Esophagus (tissue), 2 donors: ENCODE results near the gene KRTAP12-4. TPM values are rescaled to one million over a fixed set of nuclear protein-coding genes. Genes with fewer than 3 reads are reported as not detected.
"Not testable (repeated sequence)": the region's sequence is repeated elsewhere in the genome, so short reads cannot be mapped to it uniquely, and the experiment has no call there.

Experiments used
- H3K27ac ChIP-seq, 2 donors: one replicate each; pipeline ENCODE4 v1.5.1; 2013; ENCODE audit warnings: low read depth in 2 of 2, mild to moderate bottlenecking in 2 of 2, inconsistent platforms in 1 of 2, low read length in 1 of 2, moderate library complexity in 1 of 2
- H3K27me3 ChIP-seq, 2 donors: one replicate each; pipeline ENCODE4 v1.6.1; 2013; ENCODE audit warnings: low read length in 2 of 2, control low read depth in 1 of 2, mild to moderate bottlenecking in 1 of 2; ENCODE audit not compliant: insufficient read depth in 2 of 2, control insufficient read depth in 1 of 2
- H3K36me3 ChIP-seq, 2 donors: one replicate each; pipeline ENCODE4 v1.6.1; 2013; ENCODE audit warnings: low read length in 1 of 2; ENCODE audit not compliant: control insufficient read depth in 2 of 2, insufficient read depth in 2 of 2
- H3K4me1 ChIP-seq, 2 donors: one replicate each; pipeline ENCODE4 v1.6.1; 2013; ENCODE audit warnings: low read length in 1 of 2; ENCODE audit not compliant: control insufficient read depth in 2 of 2, insufficient read depth in 2 of 2
- H3K4me3 ChIP-seq, 2 donors: one replicate each; pipeline ENCODE4 v1.5.1; 2013; ENCODE audit warnings: low read length in 2 of 2, mild to moderate bottlenecking in 2 of 2, low read depth in 1 of 2, moderate library complexity in 1 of 2
- H3K9me3 ChIP-seq, 2 donors: one replicate each; pipeline ENCODE4 v1.6.1; 2013; ENCODE audit warnings: mild to moderate bottlenecking in 2 of 2, low read depth in 1 of 2, low read length in 1 of 2, moderate library complexity in 1 of 2; ENCODE audit not compliant: control insufficient read depth in 2 of 2, insufficient read depth in 1 of 2
- WGBS, 2 donors: extraction: QIAGEN DNeasy Blood & Tissue Kit; methylation state at CpG; one replicate each; pipeline ENCODE4 v1.1.7; 2013; 5-methylcytosine and 5-hydroxymethylcytosine counted together
- polyA plus RNA-seq, 2 donors: library from polyadenylated mRNA; stranded (reverse); fragments of 200-250 nt; gene quantifications; one replicate each; pipeline ENCODE4 v1.2.3, GENCODE V29; 2013
- donor health status: healthy with polysubstance abuse.
- donor health status: Bipolar disorder and iron deficiency.

KRTAP12-4 gene
- polyA plus RNA-seq, 2 donors = not detected

DNA sequence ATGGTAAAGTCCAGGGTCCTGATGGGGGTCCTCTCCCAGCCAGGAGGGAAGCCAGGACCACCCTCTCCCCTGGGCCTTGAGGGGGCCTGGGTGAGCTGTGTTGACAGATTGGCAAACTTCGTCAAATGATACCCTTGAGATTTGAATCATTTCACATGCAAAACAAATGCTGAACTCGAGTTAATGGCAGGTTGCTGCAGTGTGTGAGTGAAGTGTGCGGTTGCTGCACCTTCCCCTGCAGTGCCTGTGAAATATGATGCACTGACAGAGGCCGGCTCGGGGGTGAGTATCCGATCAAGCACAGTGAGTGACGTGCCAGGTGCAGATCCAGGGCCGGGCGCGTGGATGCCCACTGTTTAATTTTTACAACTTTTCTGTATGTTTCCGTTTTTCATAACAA is 33.2 kb upstream of the KRTAP12-4 start:
- 41 to 56% methylated on average over 11 of the region's 11 CpGs for WGBS, 2 donors
- no peaks in the 10 kb centered on the region for H3K4me1 ChIP-seq
- no peaks in the 10 kb centered on the region for H3K9me3 ChIP-seq
- H3K4me3 ChIP-seq = no peak overlapping the region
- H3K27ac ChIP-seq = no peak overlapping the region
- H3K36me3 ChIP-seq = no peaks in the 10 kb centered on the region
- peaks cover 0 to 2% of the 10 kb centered on the region in 2 donors for H3K27me3 ChIP-seq

DNA sequence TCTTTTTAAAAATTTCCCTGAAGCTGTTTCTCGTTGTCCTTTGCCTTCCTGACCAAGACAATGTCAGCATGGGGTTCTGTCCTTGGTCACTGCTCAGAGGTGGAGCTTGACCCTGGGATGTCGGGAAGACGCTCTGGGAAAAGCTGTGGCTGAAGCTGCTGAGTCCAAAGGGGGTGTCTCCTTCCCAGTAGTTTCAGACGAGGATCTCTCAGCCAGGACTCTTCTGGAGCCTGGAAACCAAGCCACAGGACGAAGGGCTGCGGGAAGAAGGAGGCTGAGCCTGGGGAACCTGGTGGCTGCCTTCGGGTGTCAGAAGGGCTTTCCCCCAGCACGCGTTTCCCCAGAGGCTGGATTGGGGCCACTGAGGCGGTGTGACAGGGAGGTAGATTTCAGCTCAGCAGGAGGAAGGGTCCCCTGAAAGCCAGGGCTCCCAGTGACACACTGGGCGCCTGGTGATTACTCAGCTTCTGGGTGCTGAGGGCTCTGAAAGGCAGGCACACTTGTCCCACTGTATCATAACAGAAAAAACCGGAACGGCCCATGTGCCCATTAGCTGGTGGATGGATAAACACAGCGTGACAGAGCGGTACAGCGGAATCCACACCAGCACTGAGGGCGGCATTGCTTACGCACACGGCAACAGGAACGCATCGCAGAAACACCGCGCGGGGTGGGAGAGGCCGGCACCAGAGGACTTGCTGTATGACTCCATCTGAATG is 32.5 kb upstream of the KRTAP12-4 start:
- H3K36me3 ChIP-seq = no peaks in the 10 kb centered on the region
- H3K4me1 ChIP-seq = no peaks in the 10 kb centered on the region
- 60 to 62% methylated on average over 25 of the region's 25 CpGs for WGBS, 2 donors
- H3K9me3 ChIP-seq = no peaks in the 10 kb centered on the region
- peaks cover 0 to 2% of the 10 kb centered on the region in 2 donors for H3K27me3 ChIP-seq
- no peak overlapping the region for H3K27ac ChIP-seq
- no peak overlapping the region for H3K4me3 ChIP-seq

DNA sequence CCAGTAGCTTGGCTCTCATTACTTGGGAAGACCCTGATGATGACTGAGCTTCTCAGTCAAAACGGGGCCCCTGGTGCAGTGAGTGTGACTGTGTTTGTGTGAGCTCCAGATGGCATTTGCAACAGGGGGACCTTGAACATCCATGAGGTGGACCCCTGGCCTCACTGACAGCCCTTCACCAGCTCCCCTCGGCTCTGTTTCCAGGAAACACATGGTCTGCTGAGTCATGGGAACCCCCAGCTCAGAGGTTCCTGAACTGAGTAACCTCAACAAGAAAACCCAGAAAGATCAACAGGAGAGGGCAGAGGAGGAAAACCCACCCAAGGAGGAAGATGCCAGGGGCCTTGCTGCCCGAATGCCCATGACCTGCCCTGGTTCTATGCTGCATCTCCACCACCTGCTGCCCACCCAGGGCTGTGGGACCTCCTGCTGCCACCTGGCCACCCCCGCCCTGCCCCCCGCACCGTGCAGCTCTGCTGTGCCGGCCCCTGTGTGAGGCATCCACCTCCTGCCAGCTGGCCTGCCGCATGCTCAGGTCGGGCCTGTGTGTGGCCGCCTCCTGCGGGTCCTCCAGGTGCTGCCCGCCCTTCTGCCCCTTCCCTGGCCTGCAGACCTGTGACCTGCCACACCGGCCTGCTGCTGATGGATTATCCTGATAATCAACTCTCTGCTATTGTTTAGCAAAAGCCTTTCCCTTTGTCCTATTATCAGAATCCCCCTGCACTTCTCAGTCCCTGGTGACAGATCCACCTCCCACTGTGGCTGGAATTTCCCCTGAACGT is 31.7 kb upstream of the KRTAP12-4 start:
- Histone ChIP-seq H3K27ac (no peak overlapping the region), H3K4me1 (no peaks in the 10 kb centered on the region), H3K9me3 (no peaks in the 10 kb centered on the region), H3K27me3 (peaks cover 0 to 2% of the 10 kb centered on the region in 2 donors), H3K4me3 (no peak overlapping the region), H3K36me3 (no peaks in the 10 kb centered on the region)
- WGBS, 2 donors = 39 to 47% methylated on average over 13 to 14 of the region's 14 CpGs

DNA sequence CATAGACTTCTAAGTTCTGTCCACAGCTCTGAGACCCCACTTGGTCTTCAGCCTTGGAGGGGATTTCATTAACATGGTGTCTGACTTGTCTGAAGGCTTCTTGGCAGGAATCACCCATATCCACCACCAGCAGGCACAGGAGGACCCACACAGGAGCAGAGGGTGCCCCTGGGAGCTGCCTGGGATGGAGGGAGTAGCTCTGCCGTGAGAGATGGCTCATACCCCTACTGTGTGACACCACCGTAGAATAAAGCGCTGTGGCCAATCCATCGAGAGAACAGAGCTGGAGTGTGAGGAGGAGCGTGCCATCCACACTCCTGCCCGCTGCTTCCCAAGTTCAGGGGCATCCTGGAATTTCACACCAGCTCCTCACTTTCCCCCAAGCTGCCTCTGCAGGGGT is 30.6 kb upstream of the KRTAP12-4 start:
- H3K9me3 ChIP-seq, H3K27ac ChIP-seq, H3K4me1 ChIP-seq, H3K27me3 ChIP-seq, H3K4me3 ChIP-seq, H3K36me3 ChIP-seq: not testable (repeated sequence)
- 74 to 82% methylated on average over 6 of the region's 6 CpGs for WGBS, 2 donors

- no peak overlapping the region for H3K27ac ChIP-seq
- WGBS, 2 donors = 64 to 68% methylated on average over 6 of the region's 6 CpGs
- H3K4me3 ChIP-seq = no peak overlapping the region
- peaks cover 0 to 2% of the 10 kb centered on the region in 2 donors for H3K27me3 ChIP-seq
- H3K9me3 ChIP-seq = no peaks in the 10 kb centered on the region
- no peaks in the 10 kb centered on the region for H3K4me1 ChIP-seq
- H3K36me3 ChIP-seq = no peaks in the 10 kb centered on the region
Observed at GRCh38 chr21:44684483-44684882, 30.0 kb upstream of the KRTAP12-4 start.

GRCh38 chr21:44684077-44684476 is 29.6 kb upstream of the KRTAP12-4 start:
- Histone ChIP-seq H3K9me3 (no peaks in the 10 kb centered on the region), H3K27me3 (peaks cover 0 to 2% of the 10 kb centered on the region in 2 donors), H3K4me3 (no peak overlapping the region), H3K4me1 (no peaks in the 10 kb centered on the region), H3K27ac (no peak overlapping the region), H3K36me3 (no peaks in the 10 kb centered on the region)
- 74 to 84% methylated on average over 7 of the region's 7 CpGs for WGBS, 2 donors

- no peak overlapping the region for H3K4me3 ChIP-seq
- no peak overlapping the region for H3K27ac ChIP-seq
- H3K36me3 ChIP-seq = no peaks in the 10 kb centered on the region
- H3K9me3 ChIP-seq = no peaks in the 10 kb centered on the region
- no peaks in the 10 kb centered on the region for H3K4me1 ChIP-seq
- 82% methylated on average over 15 of the region's 15 CpGs for WGBS, 2 donors
- no peaks in the 10 kb centered on the region for H3K27me3 ChIP-seq
Observed at GRCh38 chr21:44682580-44683151, 28.2 kb upstream of the KRTAP12-4 start.

- Histone ChIP-seq H3K36me3 (no peaks in the 10 kb centered on the region), H3K27me3 (no peaks in the 10 kb centered on the region), H3K9me3 (no peaks in the 10 kb centered on the region), H3K27ac (no peak within 1 kb of the TSS), H3K4me1 (no peaks in the 10 kb centered on the region), H3K4me3 (no peak within 1 kb of the TSS)
- 71 to 79% methylated on average over 23 of the region's 23 CpGs for WGBS, 2 donors
Observed at GRCh38 chr21:44681861-44682579, 27.6 kb upstream of the KRTAP12-4 start, which contains the start of gene KRTAP12-1. Gene KRTAP12-1 (minus strand): TSS chr21:44682163. CDS start chr21:44682123, 40 bp downstream.

DNA sequence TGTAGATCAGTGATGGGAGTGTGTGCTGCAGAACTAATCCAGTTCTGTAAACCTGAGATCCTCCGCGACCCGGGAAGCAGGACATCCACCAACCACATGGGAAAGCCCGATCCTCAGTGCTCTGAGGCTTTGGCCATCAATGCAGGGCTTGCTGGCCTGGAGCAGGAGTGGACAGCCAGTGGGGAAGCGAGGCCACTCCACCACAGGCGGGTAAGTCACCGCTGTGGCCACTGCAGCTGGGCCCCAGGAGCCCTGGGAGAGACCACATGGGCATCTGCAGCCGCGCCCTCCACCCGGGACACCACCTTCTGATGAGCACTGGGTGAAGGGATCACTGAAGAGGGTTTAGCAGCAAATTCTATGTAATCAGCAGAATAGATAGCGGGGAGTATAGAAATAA is 26.7 kb upstream of the KRTAP12-4 start:
- no peaks in the 10 kb centered on the region for H3K9me3 ChIP-seq
- H3K27me3 ChIP-seq = no peaks in the 10 kb centered on the region
- 68 to 81% methylated on average over 11 of the region's 11 CpGs for WGBS, 2 donors

More for the DNA sequence above, 26.7 kb upstream of the KRTAP12-4 start:
- H3K4me3 ChIP-seq = no peak overlapping the region
- no peaks in the 10 kb centered on the region for H3K36me3 ChIP-seq
- no peak overlapping the region for H3K27ac ChIP-seq
- no peaks in the 10 kb centered on the region for H3K4me1 ChIP-seq
